Measurements from ENCODE around the gene GRIN3A.
A peak's percentile ranks its signal among the peaks of the same experiment; 100 is the strongest.

GRIN3A gene

GRCh38 chr9:101569741-101570501, 168.5 kb downstream of the GRIN3A start:
- H3K4me1 ChIP-seq (ENCODE audit: insufficient read depth, low read length, severe bottlenecking): no peaks in the 10 kb centered on the region
- H3K4me2 ChIP-seq (ENCODE audit: low read length): no peak overlapping the region
- no peak overlapping the region for H3K4me3 ChIP-seq (ENCODE audit: low read depth, low read length, poor library complexity, severe bottlenecking)
- no peak overlapping the region for H3K9ac ChIP-seq (ENCODE audit: low read length)
- no peaks in the 10 kb centered on the region for H3K79me2 ChIP-seq (ENCODE audit: insufficient read depth, low read length)
- H4K20me1 ChIP-seq (ENCODE audit: insufficient read depth, low read length): no peaks in the 10 kb centered on the region
- no peak overlapping the region for H3K27ac ChIP-seq (ENCODE audit: low read depth, low read length, poor library complexity, severe bottlenecking)
- no peaks in the 10 kb centered on the region for H3K9me2 ChIP-seq (ENCODE audit: low read depth, low read length)
- no peaks in the 10 kb centered on the region for H3K27me3 ChIP-seq (ENCODE audit: insufficient read depth, low read length)
- H3K9me3 ChIP-seq (ENCODE audit: low read length): no peaks in the 10 kb centered on the region
- H3F3A ChIP-seq (ENCODE audit: insufficient read depth, low read length): no peaks in the 10 kb centered on the region
- H2AFZ ChIP-seq (ENCODE audit: low read length): no peak overlapping the region
- H3K36me3 ChIP-seq (ENCODE audit: insufficient read depth, low read length): peaks cover 26% of the 10 kb centered on the region; the same call in 1 of the 2 replicates
- TF ChIP-seq EZH2 (IDR thresholded peaks at IDR 0.05; ENCODE audit: borderline replicate concordance, low read length) (no peak), CTCF (IDR thresholded peaks at IDR 0.05; ENCODE audit: low read length) (no peak)

- Histone ChIP-seq H4K20me1 (ENCODE audit: insufficient read depth, low read length) (no peaks in the 10 kb centered on the region), H3K4me2 (ENCODE audit: low read length) (no peak overlapping the region), H3K9me3 (ENCODE audit: low read length) (no peaks in the 10 kb centered on the region), H3K4me3 (ENCODE audit: low read depth, low read length, poor library complexity, severe bottlenecking) (no peak overlapping the region), H3K9ac (ENCODE audit: low read length) (no peak overlapping the region), H3K36me3 (ENCODE audit: insufficient read depth, low read length) (peaks cover 42% of the 10 kb centered on the region), H2AFZ (ENCODE audit: low read length) (no peak overlapping the region), H3K4me1 (ENCODE audit: insufficient read depth, low read length, severe bottlenecking) (no peaks in the 10 kb centered on the region), H3K9me2 (ENCODE audit: low read depth, low read length) (no peaks in the 10 kb centered on the region), H3K27me3 (ENCODE audit: insufficient read depth, low read length) (no peaks in the 10 kb centered on the region), H3F3A (ENCODE audit: insufficient read depth, low read length) (no peaks in the 10 kb centered on the region), H3K79me2 (ENCODE audit: insufficient read depth, low read length) (no peaks in the 10 kb centered on the region), H3K27ac (ENCODE audit: low read depth, low read length, poor library complexity, severe bottlenecking) (no peak overlapping the region)
- no peak for TF ChIP-seq CTCF (IDR thresholded peaks at IDR 0.05; ENCODE audit: low read length)
- TF ChIP-seq EZH2 (IDR thresholded peaks at IDR 0.05; ENCODE audit: borderline replicate concordance, low read length): no peak
These were observed 170.6 kb downstream of the GRIN3A start for GRCh38 chr9:101567725-101568350.

GRCh38 chr9:101566904-101567724, 171.3 kb downstream of the GRIN3A start:
- Histone ChIP-seq H3F3A (ENCODE audit: insufficient read depth, low read length) (no peaks in the 10 kb centered on the region), H2AFZ (ENCODE audit: low read length) (no peak overlapping the region), H3K36me3 (ENCODE audit: insufficient read depth, low read length) (peaks cover 50% of the 10 kb centered on the region), H4K20me1 (ENCODE audit: insufficient read depth, low read length) (no peaks in the 10 kb centered on the region), H3K9me2 (ENCODE audit: low read depth, low read length) (no peaks in the 10 kb centered on the region), H3K79me2 (ENCODE audit: insufficient read depth, low read length) (no peaks in the 10 kb centered on the region), H3K9ac (ENCODE audit: low read length) (no peak overlapping the region), H3K4me1 (ENCODE audit: insufficient read depth, low read length, severe bottlenecking) (no peaks in the 10 kb centered on the region), H3K9me3 (ENCODE audit: low read length) (no peaks in the 10 kb centered on the region), H3K27me3 (ENCODE audit: insufficient read depth, low read length) (no peaks in the 10 kb centered on the region), H3K4me3 (ENCODE audit: low read depth, low read length, poor library complexity, severe bottlenecking) (no peak overlapping the region), H3K4me2 (ENCODE audit: low read length) (no peak overlapping the region), H3K27ac (ENCODE audit: low read depth, low read length, poor library complexity, severe bottlenecking) (no peak overlapping the region)
- TF ChIP-seq CTCF (IDR thresholded peaks at IDR 0.05; ENCODE audit: low read length) (peak; percentile 59), EZH2 (IDR thresholded peaks at IDR 0.05; ENCODE audit: borderline replicate concordance, low read length) (no peak)
